GM12864 (cell line): ENCODE data around the gene VSTM2B.

Experiments used
- DNase-seq: peaks from one replicate; pipeline ENCODE4 v3.0.0-alpha.2; 2011; ENCODE audit warnings: low read depth
- H3K4me3 ChIP-seq: 2 replicates; pipeline ENCODE4 v1.5.1; 2011; ENCODE audit warnings: mild to moderate bottlenecking, low read depth, low read length, control low read depth
- CTCF ChIP-seq: IDR thresholded peaks from 2 replicates; pipeline ENCODE4 v1.5.1; 2011; ENCODE audit warnings: low read depth, mild to moderate bottlenecking, moderate library complexity, low read length, control low read depth, inconsistent platforms; ENCODE audit errors: missing control alignments

VSTM2B gene

DNA sequence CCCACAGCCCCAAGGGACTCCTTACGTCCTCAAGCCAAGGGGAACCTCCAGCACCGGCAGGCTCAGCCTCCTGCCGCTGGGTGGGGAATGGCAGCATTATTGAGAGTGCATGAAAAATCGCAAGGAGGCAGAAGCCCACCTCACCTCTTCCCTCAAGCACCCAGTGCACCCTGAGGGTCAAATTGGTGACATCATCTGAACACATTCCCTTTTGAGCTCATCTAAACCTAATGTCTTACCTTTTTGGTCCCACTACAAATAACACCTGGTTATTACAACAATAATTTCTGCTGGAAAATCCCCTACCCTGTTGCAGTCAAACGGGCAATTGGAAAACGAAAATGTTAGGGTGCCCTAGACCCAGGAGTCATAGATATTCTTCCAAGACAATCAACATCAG lies 68.1 kb downstream of the VSTM2B start:
- H3K4me3 ChIP-seq, result no peak overlapping the region
- no peak for DNase-seq
- no peak for TF ChIP-seq CTCF

GRCh38 chr19:29596080-29596727 lies 70.4 kb downstream of the VSTM2B start:
- no peak for DNase-seq
- H3K4me3 ChIP-seq, result no peak overlapping the region
- TF ChIP-seq CTCF, result no peak

- no peak for DNase-seq
- no peak overlapping the region for H3K4me3 ChIP-seq
- TF ChIP-seq CTCF, result peak; percentile 25
Observed at GRCh38 chr19:29596885-29597525, 71.2 kb downstream of the VSTM2B start.

GRCh38 chr19:29598036-29598435 lies 72.2 kb downstream of the VSTM2B start:
- no peak for DNase-seq
- H3K4me3 ChIP-seq, result no peak overlapping the region
- TF ChIP-seq CTCF, result no peak

GRCh38 chr19:29598496-29598895 lies 72.7 kb downstream of the VSTM2B start:
- no peak for TF ChIP-seq CTCF
- H3K4me3 ChIP-seq, result no peak overlapping the region
- DNase-seq, result no peak

- no peak for TF ChIP-seq CTCF
- DNase-seq, result no peak
- no peak overlapping the region for H3K4me3 ChIP-seq
Observed at GRCh38 chr19:29603308-29603707, 77.5 kb downstream of the VSTM2B start.
